LHCN-M2 (cell line): ENCODE results near the gene TMEM202. TPM values are rescaled to one million over a fixed set of nuclear protein-coding genes. Genes with fewer than 3 reads are reported as not detected.
"Not testable (repeated sequence)": the region's sequence is repeated elsewhere in the genome, so short reads cannot be mapped to it uniquely, and the experiment has no call there.

ENCODE experiments used
- DNase-seq: peaks from one replicate; pipeline ENCODE4 v3.0.0-alpha.2; 2012; ENCODE audit warnings: low read depth
- total RNA-seq: library from RNA; depleted of rRNA; stranded (reverse); fragments of >200 nt; gene quantifications from 2 replicates; pipeline ENCODE4 v1.2.3, GENCODE V29; 2014; rRNA removed

TMEM202 gene
- total RNA-seq, 1 experiment from 2014 or later = not detected

DNA sequence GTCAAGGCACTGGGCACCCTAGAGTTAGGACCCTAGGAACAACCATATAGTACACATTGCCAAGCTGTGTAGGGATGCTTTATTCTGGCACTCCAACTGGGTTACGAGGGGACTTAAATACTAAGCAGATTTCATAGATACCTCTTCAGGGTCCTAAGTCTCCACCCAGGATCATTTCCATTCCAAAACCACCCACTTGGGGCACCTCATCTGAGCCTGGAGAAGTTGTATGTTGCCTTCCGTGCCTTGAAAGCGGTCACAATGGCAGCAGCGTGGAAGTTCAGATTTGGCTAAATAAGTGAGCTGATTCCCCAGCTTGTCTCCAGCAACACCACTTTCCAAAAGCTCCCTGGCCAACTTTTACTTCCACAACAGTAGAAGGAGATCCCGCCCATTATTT, 4.6 kb downstream of the TMEM202 start:
- no peak for DNase-seq

DNA sequence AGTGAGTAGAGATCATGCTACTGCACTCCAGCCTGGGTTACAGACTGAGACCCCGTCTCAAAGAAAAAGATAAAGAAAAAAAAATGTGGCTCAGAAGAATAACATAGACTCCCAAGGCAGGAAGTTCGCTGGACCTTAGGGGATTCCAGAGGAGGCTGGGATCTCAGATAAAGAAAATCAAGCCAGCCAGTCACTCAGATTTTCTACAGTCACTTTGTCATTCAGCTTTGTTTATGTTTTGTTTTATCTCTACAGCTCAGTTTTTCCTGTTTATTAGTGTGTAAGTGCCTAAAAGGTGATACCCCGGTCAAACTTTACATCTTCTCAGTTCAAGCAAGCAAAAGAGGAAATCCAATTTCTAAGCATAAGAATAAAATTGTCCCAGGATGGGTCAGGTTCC, 6.3 kb downstream of the TMEM202 start:
- DNase-seq = no peak

DNA sequence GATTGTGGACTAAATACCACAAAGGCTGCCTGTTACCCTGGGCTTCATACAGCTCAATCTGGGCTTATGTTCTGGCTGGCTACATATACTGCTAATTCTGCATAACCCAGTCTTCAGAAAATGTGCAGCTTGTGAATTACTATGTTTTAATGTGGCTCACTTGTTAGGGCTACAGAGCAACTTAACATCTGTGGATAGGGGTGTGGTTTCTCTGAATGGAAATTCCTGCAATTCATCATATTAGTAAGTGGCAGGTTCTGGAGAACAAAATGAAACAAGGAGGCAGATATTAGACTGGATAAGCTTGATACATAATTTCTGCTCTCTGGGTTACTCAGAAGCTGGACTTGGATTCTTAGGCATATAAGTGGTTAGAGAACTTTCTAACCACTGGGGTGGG, 6.7 kb downstream of the TMEM202 start:
- DNase-seq = no peak

DNA sequence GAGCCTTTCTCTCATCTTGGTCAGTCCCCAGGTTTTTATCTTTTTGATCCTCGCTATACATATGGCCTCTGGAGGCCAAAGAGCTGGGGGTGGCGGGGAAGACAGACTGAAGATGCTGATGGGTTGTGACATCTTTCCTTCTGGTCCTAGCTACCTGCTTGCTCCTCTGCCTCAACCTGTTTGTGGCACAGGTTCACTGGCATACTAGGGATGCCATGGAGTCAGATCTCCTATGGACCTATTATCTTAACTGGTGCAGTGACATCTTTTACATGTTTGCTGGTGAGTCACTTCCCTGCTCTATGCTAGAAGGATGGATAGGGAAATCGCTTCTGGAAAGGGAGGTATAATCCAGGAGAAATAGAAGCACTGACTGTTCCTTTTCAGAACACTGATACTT, 8.8 kb downstream of the TMEM202 start:
- DNase-seq = no peak

DNA sequence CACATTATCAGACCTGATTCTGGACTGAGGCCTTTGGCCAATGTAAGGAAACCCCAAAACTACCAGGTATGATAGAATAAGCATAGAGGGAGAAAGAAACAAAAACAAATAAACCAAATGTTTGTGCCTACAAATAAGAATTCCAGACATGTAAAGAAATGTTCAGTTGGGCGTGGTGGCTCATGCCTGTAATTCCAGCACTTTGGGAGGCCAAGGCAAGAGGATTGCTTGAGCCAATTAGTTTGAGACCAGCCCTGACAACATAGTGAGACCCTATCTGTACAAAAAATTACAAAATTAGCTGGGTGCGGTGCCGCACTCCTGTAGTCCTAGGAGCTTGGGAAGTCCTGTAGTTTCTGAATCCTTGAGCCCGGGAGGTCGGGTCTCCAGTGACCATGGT, 13.0 kb downstream of the TMEM202 start:
- no peak for DNase-seq

DNA sequence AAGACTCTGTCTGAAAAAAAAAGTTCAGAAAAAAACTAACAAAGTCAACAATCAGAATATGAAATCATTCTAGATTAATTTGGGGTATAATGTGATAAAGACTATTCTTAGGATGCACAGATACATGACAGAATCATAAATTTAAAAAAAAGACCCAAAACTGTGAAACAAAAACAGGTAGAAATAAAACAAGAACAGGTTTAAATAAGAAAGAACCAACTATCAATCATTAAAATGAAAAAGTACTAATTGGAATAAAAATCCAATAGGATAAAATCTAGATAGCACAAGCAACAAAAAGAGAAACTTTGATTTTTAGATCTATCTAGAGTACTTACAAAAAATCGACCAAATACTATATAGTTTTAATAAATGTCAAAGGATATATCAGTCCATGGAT, 13.4 kb downstream of the TMEM202 start:
- DNase-seq = no peak

DNA sequence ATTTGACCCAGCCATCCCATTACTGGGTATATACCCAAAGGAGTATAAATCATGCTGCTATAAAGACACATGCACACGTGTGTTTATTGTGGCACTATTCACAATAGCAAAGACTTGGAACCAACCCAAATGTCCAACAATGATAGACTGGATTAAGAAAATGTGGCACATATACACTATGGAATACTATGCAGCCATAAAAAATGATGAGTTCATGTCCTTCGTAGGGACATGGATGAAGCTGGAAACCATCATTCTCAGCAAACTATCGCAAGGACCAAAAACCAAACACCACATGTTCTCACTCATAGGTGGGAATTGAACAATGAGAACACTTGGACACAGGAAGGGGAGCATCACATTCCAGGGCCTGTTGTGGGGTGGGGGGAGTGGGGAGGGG, 15.2 kb downstream of the TMEM202 start:
- not testable (repeated sequence) for DNase-seq

DNA sequence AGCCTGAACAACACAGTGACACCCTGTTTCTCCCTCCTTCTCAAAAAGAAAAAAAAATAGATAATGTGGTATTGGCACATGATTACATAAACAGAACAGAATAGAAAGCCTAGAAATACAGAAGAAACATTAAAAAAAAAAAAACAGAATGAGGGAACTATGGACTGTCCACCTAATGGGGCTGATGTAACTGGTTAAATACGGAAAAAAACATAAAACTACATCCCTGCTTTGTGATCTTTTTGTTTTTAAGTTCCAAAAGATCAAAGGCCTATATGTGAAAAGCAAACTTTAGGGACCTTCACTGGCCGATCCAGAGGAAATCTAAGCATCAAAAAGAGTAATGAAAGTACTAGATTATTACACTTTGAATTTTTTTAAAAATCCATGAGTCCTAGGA, 17.2 kb downstream of the TMEM202 start:
- DNase-seq = no peak

DNA sequence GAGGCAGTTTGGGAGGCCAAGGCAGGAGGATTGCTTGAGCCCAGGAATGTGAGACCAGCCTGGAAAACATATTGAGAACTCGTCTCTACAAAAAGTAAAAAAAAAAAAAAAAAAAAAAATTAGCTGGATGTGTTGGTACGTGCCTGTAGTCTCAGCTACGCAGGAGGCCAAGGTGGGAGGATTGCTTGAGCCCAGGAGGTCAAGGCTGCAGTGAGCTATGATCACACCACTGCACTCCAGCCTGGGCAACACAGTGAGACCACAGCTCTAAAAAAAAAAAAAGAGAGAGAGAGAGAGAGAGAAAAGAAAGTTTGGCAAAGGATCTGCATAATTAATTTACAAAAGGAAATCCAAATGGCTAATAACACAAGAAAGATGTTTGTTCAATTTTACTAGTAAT, 21.7 kb downstream of the TMEM202 start:
- not testable (repeated sequence) for DNase-seq

DNA sequence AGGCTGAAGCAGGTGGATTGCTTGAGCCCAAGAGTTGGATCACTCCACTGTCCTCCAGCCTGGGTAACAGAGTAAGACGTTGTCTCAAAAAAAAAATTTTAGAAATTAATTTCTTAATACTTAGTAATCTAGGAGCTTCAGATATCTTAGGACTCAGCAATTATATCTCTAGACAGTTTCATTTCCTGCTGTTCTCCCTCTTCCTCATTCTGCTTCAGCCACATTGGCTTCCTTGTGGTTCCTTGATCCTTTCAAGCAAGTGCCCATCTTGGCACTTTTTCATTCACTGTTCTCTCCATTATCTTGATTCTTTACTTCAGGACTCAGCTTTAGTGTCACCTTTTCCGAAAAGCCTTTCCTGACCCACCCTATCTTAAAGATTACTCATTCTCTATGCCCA, 22.5 kb downstream of the TMEM202 start:
- no peak for DNase-seq

DNA sequence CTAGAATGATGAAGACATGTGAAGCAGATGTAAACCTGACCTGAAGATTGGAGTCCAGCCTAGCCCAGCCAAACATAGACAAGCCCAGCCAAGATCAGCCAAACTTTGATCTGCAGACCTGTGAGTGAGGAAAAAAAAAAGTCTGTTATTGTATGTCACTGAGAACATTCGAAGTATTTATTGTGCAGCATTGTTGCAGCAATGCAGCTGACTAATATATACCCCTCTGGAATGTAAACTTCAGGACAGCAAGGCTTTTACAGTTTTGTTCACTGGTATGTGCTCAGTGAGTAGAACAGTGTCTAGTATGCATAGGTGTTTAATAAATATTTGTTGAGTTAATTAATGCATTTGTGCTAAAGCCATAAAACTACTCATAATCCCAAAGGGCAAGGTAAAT, 23.4 kb downstream of the TMEM202 start:
- DNase-seq = no peak

DNA sequence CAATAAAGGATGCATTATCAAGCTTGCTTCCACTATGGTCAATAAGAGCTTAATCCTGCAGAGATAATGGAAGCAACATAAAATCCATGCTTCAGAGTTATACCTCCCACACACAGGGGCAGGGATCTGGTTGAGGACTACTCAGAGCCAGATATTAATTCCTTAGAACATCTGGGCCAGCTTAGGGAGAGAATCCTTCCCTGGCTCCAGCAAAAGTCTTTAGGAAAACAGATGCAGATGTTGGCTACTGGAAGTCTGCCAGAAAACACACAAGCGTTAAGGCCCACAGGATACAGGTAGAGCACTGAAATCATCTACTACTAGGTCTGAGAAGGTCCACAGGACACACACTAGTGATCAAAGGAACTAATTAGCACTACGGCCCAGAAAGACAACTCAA, 25.2 kb downstream of the TMEM202 start:
- DNase-seq = no peak

DNA sequence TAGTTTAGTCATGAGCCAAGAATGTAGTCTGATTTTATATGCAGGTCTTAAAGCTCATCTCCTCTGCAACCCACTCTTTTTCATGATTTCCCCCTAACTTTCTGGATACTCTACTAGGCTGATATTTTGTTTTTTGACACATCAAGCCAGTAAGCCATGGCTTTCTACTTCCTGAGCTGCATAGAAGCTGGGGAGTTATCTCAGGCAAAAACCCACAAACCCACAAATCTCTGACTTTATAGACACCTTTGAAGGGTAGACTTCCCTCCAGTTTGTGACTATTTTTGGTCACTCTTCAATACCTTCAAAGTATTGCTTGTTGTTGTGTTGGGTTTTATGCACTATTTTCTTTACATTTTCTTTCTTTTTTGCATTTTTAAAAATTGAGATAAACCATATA, 28.6 kb downstream of the TMEM202 start:
- DNase-seq = no peak

DNA sequence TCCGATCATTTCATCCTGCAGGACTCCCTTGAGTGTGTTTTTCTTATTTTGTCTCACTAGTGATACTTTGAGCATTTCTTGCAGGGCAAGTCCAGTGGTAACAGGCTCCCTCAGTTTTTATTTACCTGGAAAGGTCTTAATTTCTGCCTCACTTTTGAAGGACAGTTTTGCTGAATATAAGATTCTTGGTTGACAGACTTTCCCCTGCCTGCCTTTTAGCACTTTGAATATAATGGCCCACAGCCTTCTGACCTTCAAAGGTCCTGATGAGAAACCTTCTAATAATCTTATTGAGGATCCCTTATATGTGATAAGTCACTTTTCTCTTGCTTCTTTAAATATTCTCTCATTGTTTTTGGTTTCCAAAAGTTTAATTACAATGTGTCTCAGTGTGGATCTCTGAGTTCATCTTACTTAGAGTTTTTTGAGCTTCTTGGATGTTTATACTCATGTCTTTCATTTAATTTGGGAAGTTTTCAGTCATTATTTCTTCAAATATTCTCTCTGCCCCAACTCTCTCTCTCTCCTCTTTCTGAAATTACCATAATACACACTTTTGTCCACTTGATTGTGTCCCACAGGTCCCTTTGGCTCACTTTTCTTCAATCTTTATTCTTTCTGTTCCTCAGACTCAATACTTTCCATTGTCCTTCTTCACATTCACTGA, 39.7 kb downstream of the TMEM202 start:
- DNase-seq = no peak

DNA sequence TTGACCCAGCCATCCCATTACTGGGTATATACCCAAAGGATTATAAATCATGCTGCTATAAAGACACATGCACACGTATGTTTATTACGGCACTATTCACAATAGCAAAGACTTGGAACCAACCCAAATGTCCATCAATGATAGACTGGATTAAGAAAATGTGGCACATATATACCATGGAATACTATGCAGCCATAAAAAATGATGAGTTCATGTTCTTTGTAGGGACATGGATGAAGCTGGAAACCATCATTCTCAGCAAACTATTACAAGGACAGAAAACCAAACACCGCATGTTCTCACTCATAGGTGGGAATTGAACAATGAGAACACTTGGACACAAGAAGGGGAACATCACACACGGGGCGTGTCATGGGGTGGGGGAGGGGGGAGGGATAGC, 44.7 kb downstream of the TMEM202 start:
- DNase-seq = not testable (repeated sequence)

DNA sequence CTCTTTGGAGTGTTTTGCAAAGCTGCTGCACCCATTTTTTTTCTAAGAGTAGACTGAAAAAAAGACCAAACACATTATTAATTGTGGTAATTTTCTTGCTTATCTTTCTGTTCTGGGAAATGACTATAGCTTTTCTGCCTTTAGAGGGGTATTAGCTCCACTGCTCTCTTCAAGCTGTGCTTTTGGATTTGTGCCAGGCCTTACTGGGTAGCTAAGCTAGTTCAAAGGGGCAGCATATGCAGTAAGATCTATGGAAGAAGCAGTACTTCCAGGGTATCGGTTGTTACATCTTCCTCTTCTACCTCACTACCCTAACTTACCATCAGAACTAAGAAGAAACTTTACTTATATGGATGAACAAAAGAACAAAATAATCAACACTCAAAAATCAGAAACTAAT, 47.3 kb downstream of the TMEM202 start:
- no peak for DNase-seq

DNA sequence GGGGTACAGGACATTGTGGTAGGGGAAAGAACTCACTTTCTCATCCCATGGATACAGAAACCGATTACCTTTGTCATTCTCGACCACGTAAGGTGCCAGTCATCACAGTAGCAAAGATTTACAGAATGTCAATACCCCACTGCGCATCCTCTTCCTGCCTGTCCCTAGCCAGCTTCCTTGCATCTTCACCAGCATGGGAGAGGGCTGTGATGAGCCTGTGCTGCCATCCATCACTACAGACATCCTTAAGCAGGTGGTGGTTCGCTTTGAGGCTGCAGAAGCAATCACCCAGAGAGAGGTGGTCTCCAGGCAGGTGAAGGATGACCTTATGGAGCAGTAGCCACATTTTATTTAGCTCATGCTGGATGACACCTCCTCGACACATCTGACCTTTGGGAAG, 52.7 kb downstream of the TMEM202 start:
- DNase-seq = no peak

DNA sequence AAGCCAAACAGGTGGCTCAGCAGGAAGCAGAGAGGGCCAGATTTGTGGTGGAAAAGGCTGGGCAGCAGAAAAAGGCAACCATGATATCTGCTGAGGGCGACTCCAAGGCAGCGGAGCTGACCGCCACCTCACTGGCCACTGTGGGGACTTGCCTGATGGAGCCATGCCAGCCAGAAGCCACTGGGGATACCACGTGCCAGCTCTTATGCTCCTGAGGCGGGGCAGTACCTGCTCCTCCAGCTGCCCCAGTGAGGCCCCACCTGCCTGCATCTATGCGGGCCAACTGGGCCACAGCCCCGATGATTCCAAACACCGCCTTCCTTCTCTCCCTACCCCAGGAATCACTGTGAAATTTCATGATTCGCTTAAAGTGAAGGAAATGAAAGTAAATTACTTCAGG, 53.1 kb downstream of the TMEM202 start:
- DNase-seq = no peak

DNA sequence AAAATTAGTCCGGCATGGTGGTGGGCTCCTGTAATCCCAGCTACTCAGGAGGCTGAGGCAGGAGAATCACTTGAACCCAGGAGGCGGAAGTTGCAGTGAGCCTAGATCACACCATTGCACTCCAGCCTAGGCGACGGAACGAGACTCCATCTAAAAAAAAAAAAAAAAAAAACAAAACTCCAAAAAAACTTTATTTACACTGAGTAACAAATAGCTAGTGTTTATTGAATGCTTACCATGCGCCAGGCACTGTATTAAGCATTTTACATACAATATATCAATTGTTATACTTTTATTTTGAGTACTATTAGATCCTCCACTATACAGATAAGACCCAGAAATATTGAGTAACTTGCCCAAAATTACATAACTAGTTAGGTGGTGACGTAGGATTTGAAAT, 58.6 kb downstream of the TMEM202 start:
- no peak for DNase-seq

Other genes with a start within 250 kb of the TMEM202 start
- gene GRAMD2A, start 200.5 kb upstream of the TMEM202 start, total RNA-seq = 0.06 TPM in 1 of 2 replicates, not detected in the other
- 3,615 and 3,840 TPM in 2 replicates for gene PKM, start 167.1 kb upstream of the TMEM202 start, total RNA-seq
- 27.8 and 32.5 TPM in 2 replicates for gene PARP6, start 125.8 kb upstream of the TMEM202 start, total RNA-seq
- 0.38 and 0.46 TPM in 2 replicates for gene CELF6, start 78.1 kb upstream of the TMEM202 start, total RNA-seq
- gene HEXA, start 22.3 kb upstream of the TMEM202 start, total RNA-seq = 89.3 and 127 TPM in 2 replicates
- gene ARIH1, start 76.0 kb downstream of the TMEM202 start, total RNA-seq = 29.2 and 29.5 TPM in 2 replicates